ENCODE results near the gene TUBG2.

The TUBG2 gene

DNA sequence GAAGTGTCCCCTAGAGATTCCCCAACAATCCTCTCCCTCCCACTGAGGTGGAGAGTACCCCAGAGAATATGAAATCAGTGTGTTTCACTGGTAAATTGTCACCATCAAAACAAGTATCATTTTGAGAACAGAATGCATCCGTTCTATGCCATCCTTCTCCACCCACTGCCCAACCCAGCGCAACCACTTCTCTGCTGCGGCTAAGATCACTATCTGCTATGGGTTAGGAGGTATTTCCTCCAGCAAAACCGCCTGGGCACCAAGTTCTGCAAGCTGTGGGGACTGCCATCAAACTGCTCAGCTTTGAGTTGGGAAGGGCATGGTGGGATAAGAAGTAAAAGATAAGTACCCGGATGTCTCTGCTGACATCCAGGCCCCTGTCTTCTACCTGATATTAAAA lies 47.6 kb downstream of the TUBG2 start:
- no peak for DNase-seq (ENCODE audit: low read depth)
- TF ChIP-seq, protein P1, sequence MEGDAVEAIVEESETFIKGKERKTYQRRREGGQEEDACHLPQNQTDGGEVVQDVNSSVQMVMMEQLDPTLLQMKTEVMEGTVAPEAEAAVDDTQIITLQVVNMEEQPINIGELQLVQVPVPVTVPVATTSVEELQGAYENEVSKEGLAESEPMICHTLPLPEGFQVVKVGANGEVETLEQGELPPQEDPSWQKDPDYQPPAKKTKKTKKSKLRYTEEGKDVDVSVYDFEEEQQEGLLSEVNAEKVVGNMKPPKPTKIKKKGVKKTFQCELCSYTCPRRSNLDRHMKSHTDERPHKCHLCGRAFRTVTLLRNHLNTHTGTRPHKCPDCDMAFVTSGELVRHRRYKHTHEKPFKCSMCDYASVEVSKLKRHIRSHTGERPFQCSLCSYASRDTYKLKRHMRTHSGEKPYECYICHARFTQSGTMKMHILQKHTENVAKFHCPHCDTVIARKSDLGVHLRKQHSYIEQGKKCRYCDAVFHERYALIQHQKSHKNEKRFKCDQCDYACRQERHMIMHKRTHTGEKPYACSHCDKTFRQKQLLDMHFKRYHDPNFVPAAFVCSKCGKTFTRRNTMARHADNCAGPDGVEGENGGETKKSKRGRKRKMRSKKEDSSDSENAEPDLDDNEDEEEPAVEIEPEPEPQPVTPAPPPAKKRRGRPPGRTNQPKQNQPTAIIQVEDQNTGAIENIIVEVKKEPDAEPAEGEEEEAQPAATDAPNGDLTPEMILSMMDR (IDR thresholded peaks at IDR 0.05; ENCODE audit: control insufficient read depth, insufficient read depth, low read depth, low read length, missing control alignments), result no peak
- no peak overlapping the region for H3K4me3 ChIP-seq (ENCODE audit: control insufficient read depth, low read depth, low read length)

DNA sequence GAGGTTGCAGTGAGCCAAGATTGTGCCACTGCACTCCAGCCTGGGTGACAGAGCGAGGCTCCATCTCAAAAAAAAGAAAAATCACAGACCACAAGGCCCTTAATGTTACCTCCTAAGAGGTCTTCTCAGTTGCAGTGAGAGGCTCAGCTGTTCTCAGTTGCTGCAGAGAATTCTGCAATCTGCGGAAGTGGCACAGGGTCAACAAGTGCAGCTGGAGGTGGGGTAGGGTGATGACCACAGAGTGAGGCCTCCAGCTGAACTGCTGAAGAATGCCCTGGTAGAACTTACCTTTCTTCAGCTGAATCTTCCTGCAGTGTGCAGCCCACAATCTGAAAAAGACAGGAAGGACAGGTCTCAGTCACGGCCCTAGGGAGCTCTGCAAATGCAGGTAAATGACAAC lies 49.5 kb downstream of the TUBG2 start:
- no peak overlapping the region for H3K4me3 ChIP-seq (ENCODE audit: control insufficient read depth, low read depth, low read length)
- DNase-seq (ENCODE audit: low read depth), result no peak
- TF ChIP-seq, protein P1 (IDR thresholded peaks at IDR 0.05; ENCODE audit: control insufficient read depth, insufficient read depth, low read depth, low read length, missing control alignments), result no peak

DNA sequence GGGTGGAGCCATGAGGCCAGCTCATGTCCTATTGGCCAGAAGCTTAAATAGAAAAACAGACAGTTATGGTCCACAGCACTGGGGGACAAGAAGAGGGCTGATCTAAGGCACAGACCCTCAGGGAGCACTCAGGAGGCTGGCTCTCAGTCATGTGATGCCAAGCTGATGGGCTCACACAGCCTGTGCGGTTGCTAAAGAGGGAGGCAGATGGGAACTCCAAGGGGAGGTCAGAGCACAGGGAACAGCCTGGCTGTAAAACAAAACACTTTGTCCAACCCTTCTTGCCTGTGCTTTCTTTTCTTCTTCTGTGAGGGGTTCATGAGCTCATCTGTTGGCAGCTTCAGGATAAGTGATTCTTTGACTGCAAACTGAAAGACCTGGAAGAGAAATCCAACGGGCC lies 50.5 kb downstream of the TUBG2 start:
- TF ChIP-seq, protein P1 (IDR thresholded peaks at IDR 0.05; ENCODE audit: control insufficient read depth, insufficient read depth, low read depth, low read length, missing control alignments), result no peak
- no peak for DNase-seq (ENCODE audit: low read depth)
- H3K4me3 ChIP-seq (ENCODE audit: control insufficient read depth, low read depth, low read length), result no peak overlapping the region

Data from AG09309 (cell line).